DOHH2 (cell line): ENCODE measurements around the gene HMX2.

Experiments used
- H3F3A ChIP-seq: fragments of 200-600 bp; sonication (generic), shearing (Covaris generic); 2 replicates; pipeline ENCODE4 v1.6.0; 2016; ENCODE audit warnings: antibody characterized with exemption, mild to moderate bottlenecking; ENCODE audit not compliant: control insufficient read depth, insufficient read depth
- H3K27ac ChIP-seq: fragments of 200-600 bp; sonication (generic); 2 replicates; pipeline ENCODE4 v1.5.1; 2014; ENCODE audit warnings: low read depth, mild to moderate bottlenecking, low read length, moderate library complexity
- H3K27me3 ChIP-seq: fragments of 200-600 bp; sonication (generic); 2 replicates; pipeline ENCODE4 v1.6.1; 2014; ENCODE audit warnings: mild to moderate bottlenecking, low read length, mixed read lengths; ENCODE audit not compliant: control insufficient read depth
- H3K36me3 ChIP-seq: fragments of 200-600 bp; sonication (generic); 2 replicates; pipeline ENCODE4 v1.6.1; 2014; ENCODE audit warnings: mild to moderate bottlenecking, low read length, moderate library complexity, mixed read lengths; ENCODE audit not compliant: control insufficient read depth
- H3K4me1 ChIP-seq: fragments of 200-600 bp; sonication (generic); 2 replicates; pipeline ENCODE4 v1.6.1; 2014; ENCODE audit warnings: mild to moderate bottlenecking, low read length, mixed read lengths; ENCODE audit not compliant: control insufficient read depth
- H3K4me2 ChIP-seq: fragments of 200-600 bp; sonication (generic); 2 replicates; pipeline ENCODE4 v1.6.0; 2014; ENCODE audit warnings: mild to moderate bottlenecking, low read length, moderate library complexity
- H3K4me3 ChIP-seq: fragments of 200-600 bp; sonication (generic); 2 replicates; pipeline ENCODE4 v1.5.1; 2014; ENCODE audit warnings: mild to moderate bottlenecking, low read length, mixed read lengths
- H3K79me2 ChIP-seq: fragments of 200-600 bp; sonication (generic); 2 replicates; pipeline ENCODE4 v1.6.1; 2014; ENCODE audit warnings: mild to moderate bottlenecking, low read length, mixed read lengths; ENCODE audit not compliant: control insufficient read depth
- H3K9me2 ChIP-seq: fragments of 200-600 bp; sonication (generic); replicated peaks from 2 replicates; pipeline ENCODE4 v1.6.1; 2014; ENCODE audit warnings: mild to moderate bottlenecking, low read length, mixed read lengths; ENCODE audit not compliant: control insufficient read depth
- H3K9me3 ChIP-seq: fragments of 200-600 bp; sonication (generic); 2 replicates; pipeline ENCODE4 v1.6.1; 2014; ENCODE audit warnings: antibody characterized with exemption, low read length, mixed read lengths; ENCODE audit not compliant: control insufficient read depth, insufficient read depth
- H4K20me1 ChIP-seq: fragments of 200-600 bp; sonication (generic); 2 replicates; pipeline ENCODE4 v1.6.0; 2014; ENCODE audit warnings: low read depth, mild to moderate bottlenecking, antibody characterized with exemption, low read length, moderate library complexity; ENCODE audit not compliant: control insufficient read depth, insufficient read depth
- CTCF ChIP-seq: fragments of 200-600 bp; sonication (generic); IDR thresholded peaks from one replicate; pipeline ENCODE4 v1.5.1; 2014; ENCODE audit warnings: antibody characterized with exemption, mild to moderate bottlenecking, low read depth, low read length; ENCODE audit not compliant: poor library complexity, severe bottlenecking
- EZH2phosphoT487 ChIP-seq: fragments of 200-600 bp; sonication (generic); IDR thresholded peaks from 2 replicates; pipeline ENCODE4 v1.6.1; 2017; ENCODE audit warnings: borderline replicate concordance, mild to moderate bottlenecking, antibody characterized with exemption, low read length, moderate library complexity, mixed read lengths

HMX2 gene

GRCh38 chr10:123141791-123142700, 5.9 kb upstream of the HMX2 start:
- Histone ChIP-seq H3K79me2 (no peaks in the 10 kb centered on the region), H3K4me3 (no peak overlapping the region), H3K27me3 (peaks cover 48% of the 10 kb centered on the region), H3K27ac (no peak overlapping the region), H3K4me2 (no peak overlapping the region), H3K9me2 (no peaks in the 10 kb centered on the region), H3K4me1 (no peaks in the 10 kb centered on the region), H3K9me3 (no peaks in the 10 kb centered on the region), H3F3A (no peaks in the 10 kb centered on the region), H4K20me1 (no peaks in the 10 kb centered on the region), H3K36me3 (no peaks in the 10 kb centered on the region)
- TF ChIP-seq CTCF, result no peak
- no peak for TF ChIP-seq EZH2phosphoT487

GRCh38 chr10:123142701-123143161, 5.2 kb upstream of the HMX2 start:
- Histone ChIP-seq H3K27me3 (peaks cover 50% of the 10 kb centered on the region), H4K20me1 (no peaks in the 10 kb centered on the region), H3K4me1 (no peaks in the 10 kb centered on the region)

GRCh38 chr10:123143162-123143824, 4.6 kb upstream of the HMX2 start:
- no peaks in the 10 kb centered on the region for H3K79me2 ChIP-seq
- H3K4me1 ChIP-seq, result no peaks in the 10 kb centered on the region
- peaks cover 50% of the 10 kb centered on the region for H3K27me3 ChIP-seq
- TF ChIP-seq EZH2phosphoT487, result no peak
- TF ChIP-seq CTCF, result no peak
- H3K9me2 ChIP-seq, result no peaks in the 10 kb centered on the region
- no peaks in the 10 kb centered on the region for H3K9me3 ChIP-seq
- no peaks in the 10 kb centered on the region for H3F3A ChIP-seq
- H3K4me3 ChIP-seq, result no peak overlapping the region
- H3K4me2 ChIP-seq, result no peak overlapping the region
- H3K27ac ChIP-seq, result no peak overlapping the region
- no peaks in the 10 kb centered on the region for H3K36me3 ChIP-seq
- H4K20me1 ChIP-seq, result no peaks in the 10 kb centered on the region

More at GRCh38 chr10:123142701-123143161, 5.2 kb upstream of the HMX2 start:
- H3K79me2 ChIP-seq, result no peaks in the 10 kb centered on the region
- no peaks in the 10 kb centered on the region for H3K9me3 ChIP-seq
- H3K36me3 ChIP-seq, result no peaks in the 10 kb centered on the region
- H3K4me2 ChIP-seq, result no peak overlapping the region
- no peak overlapping the region for H3K4me3 ChIP-seq
- no peaks in the 10 kb centered on the region for H3K9me2 ChIP-seq
- TF ChIP-seq CTCF (no peak), EZH2phosphoT487 (no peak)
- no peaks in the 10 kb centered on the region for H3F3A ChIP-seq
- H3K27ac ChIP-seq, result no peak overlapping the region
